Astrocyte of the spinal cord (primary cell): ENCODE results near the gene LRP4.

Experiments used
- DNase-seq: peaks from one replicate; pipeline ENCODE4 v3.0.0; 2011; ENCODE audit warnings: low read depth, low spot score
- H3K4me3 ChIP-seq: 2 replicates; pipeline ENCODE4 v1.5.1; 2011; ENCODE audit warnings: low read depth, mild to moderate bottlenecking, low read length, moderate library complexity
- CTCF ChIP-seq: IDR thresholded peaks from 2 replicates; pipeline ENCODE4 v1.5.1; 2012; ENCODE audit warnings: low read depth, mild to moderate bottlenecking, low read length, inconsistent platforms
- in situ Hi-C: cut with HindIII; loops from 2 replicates; pipeline ENCODE4 v1.10.0; 2017; ENCODE audit warnings: low sequenced_read_pairs

LRP4 gene

GRCh38 chr11:46913484-46913883 is 4.9 kb downstream of the LRP4 start:
- in situ Hi-C loops, result no loop called here
- no peak for DNase-seq
- H3K4me3 ChIP-seq, result no peak overlapping the region
- TF ChIP-seq CTCF, result no peak

GRCh38 chr11:46912526-46913150 is 5.7 kb downstream of the LRP4 start:
- in situ Hi-C loops, result no loop called here
- TF ChIP-seq CTCF, result no peak
- H3K4me3 ChIP-seq, result no peak overlapping the region
- DNase-seq, result no peak

- in situ Hi-C loops, result no loop called here
- DNase-seq, result no peak
- H3K4me3 ChIP-seq, result no peak overlapping the region
- TF ChIP-seq CTCF, result no peak
Measured at GRCh38 chr11:46907606-46908005, 10.7 kb downstream of the LRP4 start.

- TF ChIP-seq CTCF, result no peak
- DNase-seq, result peak; percentile 17
- in situ Hi-C loops, result no loop called here
- no peak overlapping the region for H3K4me3 ChIP-seq
Measured at GRCh38 chr11:46906609-46907041, 11.7 kb downstream of the LRP4 start.

GRCh38 chr11:46905806-46906205 is 12.5 kb downstream of the LRP4 start:
- in situ Hi-C loops, result no loop called here
- H3K4me3 ChIP-seq, result no peak overlapping the region
- DNase-seq, result peak; percentile 74
- TF ChIP-seq CTCF, result no peak

- TF ChIP-seq CTCF, result no peak
- peak; percentile 68 for DNase-seq
- in situ Hi-C loops, result no loop called here
- no peak overlapping the region for H3K4me3 ChIP-seq
Measured at GRCh38 chr11:46903846-46904245, 14.5 kb downstream of the LRP4 start.

GRCh38 chr11:46902694-46903093 is 15.7 kb downstream of the LRP4 start:
- in situ Hi-C loops, result no loop called here
- H3K4me3 ChIP-seq, result no peak overlapping the region
- TF ChIP-seq CTCF, result no peak
- no peak for DNase-seq
